HG03108 (cell line): ENCODE measurements around the gene LAMA2.

ENCODE experiments used
- ATAC-seq: cut with Tn5 transposase; IDR thresholded peaks from one replicate; pipeline ENCODE4 v1.9.1; 2021; ENCODE audit warnings: moderate library complexity; ENCODE audit not compliant: unreplicated experiment

Gene LAMA2

DNA sequence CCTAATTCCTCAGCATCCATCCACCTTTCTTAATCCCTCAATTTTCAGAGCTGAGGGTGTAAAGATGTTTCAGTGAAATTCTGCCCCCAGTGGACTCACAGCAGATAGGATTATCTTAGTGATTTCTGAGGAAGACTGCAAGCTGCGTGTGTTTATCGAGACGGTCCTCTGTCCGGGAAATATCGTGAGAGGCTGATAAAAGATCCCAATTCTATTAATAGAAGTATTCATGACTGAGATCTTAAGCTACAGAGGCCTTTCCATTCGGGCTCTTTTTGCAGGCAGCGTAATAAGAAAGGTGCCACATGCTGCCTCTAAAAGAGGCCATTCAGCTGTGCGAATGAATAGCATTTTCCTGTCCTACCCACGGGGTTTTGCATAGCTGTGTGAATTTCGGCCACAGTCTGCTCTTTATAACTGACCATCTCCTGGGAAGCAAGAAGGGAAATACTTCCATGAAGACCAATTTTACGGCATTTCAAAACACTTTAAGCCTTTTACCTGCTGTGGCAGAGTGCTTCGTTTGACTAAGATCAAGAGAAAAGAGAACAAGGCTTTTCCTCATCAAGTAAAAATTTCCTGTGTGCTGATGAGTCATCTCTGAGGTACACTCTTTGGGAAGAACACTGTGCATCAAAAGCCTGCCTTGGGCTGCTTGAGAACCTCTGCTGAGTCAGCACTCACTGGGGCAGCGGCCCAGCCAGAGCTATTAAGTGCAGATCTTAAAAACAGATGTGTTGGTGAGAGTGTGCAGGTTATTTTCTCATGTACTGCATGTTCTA lies 618.2 kb downstream of the LAMA2 start:
- no peak for ATAC-seq

DNA sequence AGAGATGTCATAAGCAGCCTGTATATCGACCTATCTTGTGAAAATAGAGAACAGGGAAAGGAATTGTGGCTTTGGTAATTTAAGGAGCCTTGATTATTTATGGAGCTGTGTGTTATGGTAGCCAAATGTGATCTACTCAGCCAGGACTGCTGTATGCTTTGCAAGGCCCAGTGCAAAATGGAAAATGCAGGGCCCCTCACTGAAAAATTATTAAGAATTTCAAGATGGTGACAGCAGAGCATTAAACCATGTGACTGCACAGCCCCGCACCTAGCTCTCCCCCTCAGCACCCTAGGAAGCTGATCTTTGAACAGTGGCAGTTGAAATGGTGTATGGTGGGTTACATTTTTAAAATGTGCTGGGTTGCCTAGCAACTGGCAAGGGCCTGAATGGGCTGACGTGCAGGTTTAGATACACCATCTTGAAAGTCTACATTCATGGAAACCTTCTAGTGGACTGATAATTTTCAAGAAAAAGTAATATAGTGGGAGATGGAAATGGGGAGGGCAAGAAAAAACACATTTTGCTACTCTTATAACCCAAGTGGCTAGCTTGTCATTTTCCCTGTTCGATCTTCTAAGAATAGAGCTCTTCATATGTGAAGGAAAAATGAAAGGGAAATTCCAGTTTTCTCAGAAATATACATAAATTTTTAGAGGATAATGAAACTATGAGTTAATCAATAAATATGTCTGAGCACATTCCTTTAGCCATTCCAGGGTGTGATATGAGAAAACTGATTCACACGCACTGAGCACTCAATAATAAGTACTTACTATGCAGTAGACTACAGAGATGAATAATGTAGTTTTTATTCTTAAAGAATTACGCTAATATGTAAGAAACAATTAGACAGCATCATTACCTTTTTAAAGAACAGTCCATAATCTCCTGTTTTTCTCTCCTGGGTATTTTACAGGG lies 619.1 kb downstream of the LAMA2 start:
- no peak for ATAC-seq

DNA sequence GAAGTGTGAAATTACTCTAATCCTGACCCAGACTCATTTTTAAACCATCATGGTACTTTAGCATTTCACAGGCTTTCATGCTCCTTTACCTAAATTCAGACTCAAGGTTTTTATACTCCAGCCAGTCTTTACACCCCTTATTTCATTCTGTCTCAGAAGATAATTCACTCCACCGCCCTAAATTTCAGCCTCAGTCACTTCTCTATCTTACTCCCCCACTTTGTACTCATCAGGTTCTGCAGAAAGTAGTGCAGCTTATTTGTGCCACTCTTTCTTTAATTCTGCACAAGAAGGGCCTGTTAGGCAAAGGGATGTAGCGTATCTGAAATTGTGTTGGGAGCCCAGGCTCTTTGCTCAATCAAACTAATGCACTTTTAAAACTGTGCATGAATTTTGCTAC lies 621.5 kb downstream of the LAMA2 start:
- ATAC-seq, result no peak

DNA sequence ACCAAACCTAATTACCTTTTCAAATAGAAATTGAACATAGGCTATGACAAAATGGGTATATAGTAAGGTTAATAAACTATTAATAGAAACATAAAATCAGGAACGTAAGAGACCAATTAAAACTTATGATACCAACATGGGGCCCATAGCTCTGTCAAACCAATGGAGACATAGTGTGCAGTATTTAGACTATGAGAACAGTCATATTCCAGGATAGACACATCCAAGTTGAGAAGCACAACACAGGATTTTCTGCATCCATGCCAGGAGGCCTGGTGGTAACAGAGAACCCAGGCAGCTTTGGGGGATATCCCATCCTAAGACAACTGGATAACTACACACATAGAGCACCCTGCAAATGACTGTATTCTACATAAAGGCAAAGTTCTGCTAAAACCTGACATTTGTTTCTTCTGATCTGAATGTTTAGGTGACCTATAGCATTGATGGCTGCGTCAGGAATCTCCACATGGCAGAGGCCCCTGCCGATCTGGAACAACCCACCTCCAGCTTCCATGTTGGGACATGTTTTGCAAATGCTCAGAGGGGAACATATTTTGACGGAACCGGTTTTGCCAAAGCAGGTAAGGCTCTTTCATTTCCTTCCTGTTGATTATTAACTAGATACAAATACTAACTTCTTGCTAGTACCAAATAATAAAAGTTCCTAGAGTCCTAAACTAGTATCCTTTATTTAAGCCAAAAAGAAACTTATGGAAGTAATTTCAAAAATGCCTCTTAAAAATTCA lies 624.3 kb downstream of the LAMA2 start:
- ATAC-seq, result no peak

DNA sequence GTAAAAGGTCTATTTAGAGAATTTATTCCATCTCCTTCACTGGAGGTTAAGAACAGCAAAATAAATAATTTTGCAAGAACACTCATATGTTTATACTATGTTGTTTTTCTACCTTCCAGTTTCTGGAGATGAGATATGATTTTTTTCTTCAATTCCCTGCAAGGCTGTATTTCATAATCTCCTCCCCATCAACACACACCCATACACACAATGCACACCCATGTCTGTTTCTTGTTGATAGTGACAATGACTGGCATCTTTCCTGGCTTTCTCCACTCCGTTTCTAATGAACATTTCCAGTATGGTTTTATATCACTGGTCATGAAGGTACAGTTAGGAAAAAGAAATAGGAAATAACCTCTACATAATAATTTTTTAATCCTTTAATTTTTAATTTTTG lies 624.9 kb downstream of the LAMA2 start:
- ATAC-seq, result no peak

DNA sequence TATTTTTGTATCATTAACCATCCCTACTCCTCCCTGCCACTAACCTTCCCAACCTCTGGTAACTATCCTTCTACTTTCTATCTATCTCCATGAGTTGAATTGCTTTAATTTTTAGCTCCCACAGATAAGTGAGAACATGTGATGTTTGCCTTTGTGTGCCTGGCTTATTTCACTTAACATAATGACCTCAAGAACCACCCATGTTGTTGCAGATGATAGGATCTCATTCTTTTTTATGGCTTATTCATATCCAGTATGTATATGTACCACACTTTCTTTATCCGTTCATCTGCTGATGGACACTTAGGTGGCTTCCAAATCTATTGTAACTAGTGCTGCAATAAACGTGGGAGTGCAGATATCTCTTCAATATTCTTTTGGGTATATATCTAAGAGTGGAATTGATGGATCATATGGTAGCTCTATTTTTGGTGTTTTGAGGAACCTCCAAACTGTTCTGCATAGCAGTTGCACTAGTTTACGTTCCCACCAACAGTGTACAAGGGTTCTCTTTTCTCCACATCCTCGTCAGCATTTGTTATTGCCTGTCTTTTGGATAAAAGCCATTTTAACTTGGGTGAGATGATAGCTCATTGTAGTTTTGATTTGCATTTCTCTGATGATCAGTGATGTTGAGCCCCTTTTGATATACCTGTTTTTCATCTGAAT lies 625.7 kb downstream of the LAMA2 start:
- no peak for ATAC-seq

DNA sequence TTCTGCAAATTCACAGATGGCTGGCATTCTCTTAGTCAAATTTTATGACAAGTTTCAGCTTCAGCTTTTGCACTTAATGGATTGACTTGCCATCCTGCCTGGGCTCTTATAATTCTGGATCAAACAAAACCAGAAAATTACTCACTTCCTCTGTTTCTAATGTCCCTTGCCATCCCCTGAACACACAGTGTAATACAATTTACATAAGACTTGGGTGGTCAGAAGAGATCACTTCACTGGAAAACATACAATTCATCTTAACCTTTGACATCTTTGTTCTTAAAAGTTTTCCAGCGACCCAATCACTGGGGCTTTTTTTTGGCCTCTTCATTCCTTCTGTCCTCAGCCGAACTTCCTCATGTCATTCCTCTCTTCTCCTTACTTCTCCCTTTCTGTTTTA lies 628.0 kb downstream of the LAMA2 start:
- no peak for ATAC-seq

GRCh38 chr6:129513471-129513870 lies 630.5 kb downstream of the LAMA2 start:
- no peak for ATAC-seq

DNA sequence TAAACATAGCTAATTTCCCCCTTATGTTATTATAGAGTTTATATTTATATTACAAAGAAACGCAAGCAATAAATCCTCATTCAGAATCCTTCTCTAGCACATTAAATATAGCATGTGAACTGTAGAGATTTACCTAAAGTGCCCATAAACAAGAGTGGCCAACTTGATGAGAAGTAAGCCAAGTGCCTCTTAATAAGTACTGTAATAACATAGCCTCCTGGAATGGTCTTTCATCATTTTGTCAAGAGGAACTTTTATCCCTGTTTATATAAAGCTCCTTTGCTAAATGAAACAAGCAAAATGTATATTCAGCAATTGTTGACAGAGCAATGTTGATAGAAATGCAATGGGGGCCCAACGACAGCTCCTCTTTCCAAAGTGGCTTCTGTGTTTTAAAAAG lies 632.1 kb downstream of the LAMA2 start:
- ATAC-seq, result no peak

- no peak for ATAC-seq
Measured at GRCh38 chr6:129516005-129516404, 633.1 kb downstream of the LAMA2 start.

GRCh38 chr6:129516787-129517186 lies 633.8 kb downstream of the LAMA2 start:
- no peak for ATAC-seq

GRCh38 chr6:129517288-129517687 lies 634.4 kb downstream of the LAMA2 start:
- ATAC-seq, result no peak

- ATAC-seq, result no peak
Measured at GRCh38 chr6:129519750-129520149, 636.8 kb downstream of the LAMA2 start.

DNA sequence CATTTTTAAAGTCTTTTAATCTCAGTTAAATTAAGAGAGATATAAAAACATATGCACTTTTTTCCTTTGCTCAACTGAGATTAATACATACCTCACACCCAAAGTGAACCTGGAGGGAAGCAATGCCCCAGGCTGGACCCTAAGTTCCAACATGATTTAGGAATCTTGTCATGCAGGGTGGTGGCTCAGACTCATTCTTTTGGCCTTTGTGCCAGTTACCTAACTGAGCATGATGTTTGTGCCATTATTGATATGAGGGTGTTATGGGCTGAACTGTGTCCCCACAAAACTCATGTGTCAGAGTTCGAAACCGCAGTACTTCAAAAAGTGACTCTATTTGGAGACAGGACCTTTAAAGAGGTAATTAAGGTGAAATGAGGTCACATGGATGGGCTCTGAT lies 639.0 kb downstream of the LAMA2 start:
- no peak for ATAC-seq

DNA sequence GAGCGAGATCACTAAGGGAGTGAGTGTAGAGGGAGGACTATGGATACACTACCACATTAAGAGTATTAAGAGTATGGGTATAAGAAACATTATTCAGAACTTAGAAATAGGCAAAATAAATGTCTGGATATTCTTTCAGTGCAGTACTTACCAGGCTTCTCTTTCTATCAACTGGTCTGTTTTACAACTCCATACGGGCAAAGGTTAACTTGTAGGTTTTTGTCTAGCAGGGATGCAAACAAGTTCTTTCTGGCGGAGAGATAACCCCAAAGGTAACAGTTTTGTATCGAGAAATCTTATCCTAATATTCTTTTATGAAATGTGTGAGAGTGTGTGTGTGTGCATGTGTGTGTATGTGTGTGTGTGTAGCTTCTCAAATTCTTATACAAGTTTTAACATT lies 640.9 kb downstream of the LAMA2 start:
- ATAC-seq, result no peak

DNA sequence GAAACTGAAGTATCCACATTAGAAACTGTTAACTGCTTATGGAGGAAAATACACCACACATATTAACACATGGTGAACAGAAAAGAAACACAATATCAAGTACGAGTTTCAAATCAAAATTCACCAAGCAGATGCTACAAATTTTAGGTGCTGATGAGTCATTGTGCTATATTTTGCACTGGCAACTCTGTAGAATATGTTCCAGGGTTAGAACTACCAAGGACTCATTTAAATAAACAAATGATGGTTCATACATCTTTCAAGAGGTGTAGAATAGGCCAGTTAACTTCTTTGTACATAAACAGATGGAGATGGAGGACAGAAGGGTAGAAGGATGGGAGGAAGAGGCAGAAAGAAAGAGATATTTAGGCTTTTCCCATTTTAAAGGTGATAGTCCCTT lies 642.1 kb downstream of the LAMA2 start:
- no peak for ATAC-seq

DNA sequence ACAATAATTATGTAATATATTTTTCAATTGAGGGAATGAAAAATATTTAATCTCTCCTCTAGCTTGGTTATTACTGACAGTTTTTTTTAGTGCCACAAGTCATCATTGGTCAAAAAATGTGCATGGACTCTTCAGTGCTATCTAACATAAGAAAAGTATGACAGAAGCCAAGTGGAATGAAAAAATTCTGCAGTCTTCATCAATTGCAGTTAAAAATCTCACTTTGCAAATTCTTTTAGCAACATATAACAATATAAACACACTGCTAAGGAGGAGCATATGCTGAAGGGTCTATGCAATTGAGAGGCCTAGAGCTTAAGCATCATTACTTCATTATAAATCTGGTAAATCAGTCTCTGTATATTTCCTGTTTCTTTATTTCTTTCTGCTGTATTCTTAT lies 652.0 kb downstream of the LAMA2 start:
- no peak for ATAC-seq

DNA sequence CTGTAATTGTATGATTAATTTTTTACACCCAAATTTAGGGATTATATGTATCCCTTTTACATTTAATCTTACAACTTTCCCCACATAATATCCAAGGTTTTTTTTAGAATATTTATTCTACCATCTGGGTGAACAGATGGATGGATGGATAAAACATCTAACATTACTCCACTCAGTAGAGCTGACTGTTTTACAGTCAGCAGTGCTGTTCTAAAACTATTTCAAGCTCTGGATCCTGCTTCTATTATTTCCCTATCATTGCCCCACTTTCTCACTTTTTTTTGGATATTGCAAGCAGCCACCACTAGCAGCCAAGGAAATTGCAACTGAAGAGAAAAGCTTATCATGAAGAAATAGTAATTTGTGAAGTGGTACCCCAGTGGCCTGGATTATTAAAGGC lies 653.3 kb downstream of the LAMA2 start:
- ATAC-seq, result no peak

GRCh38 chr6:129539032-129539431 lies 656.1 kb downstream of the LAMA2 start:
- no peak for ATAC-seq

DNA sequence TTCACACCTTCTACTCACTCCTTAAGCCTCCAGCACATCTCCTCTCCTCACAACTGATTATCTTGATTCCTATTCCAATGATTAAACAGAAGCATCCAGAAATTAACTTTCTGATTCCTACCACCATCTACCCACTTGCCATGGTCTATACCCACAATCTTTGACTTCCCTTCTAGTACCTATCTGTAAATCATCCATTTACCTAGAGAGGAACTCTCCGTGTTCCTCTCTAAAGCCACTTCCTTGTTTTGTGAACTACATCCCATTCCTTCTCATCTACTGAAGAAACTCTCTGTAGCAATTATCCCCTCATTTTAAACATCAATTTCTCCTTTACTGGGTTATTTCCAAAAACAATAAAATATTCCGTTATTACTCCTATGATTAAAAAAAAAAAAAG lies 659.8 kb downstream of the LAMA2 start:
- ATAC-seq, result no peak

GRCh38 chr6:129543981-129544380 lies 661.0 kb downstream of the LAMA2 start:
- ATAC-seq, result no peak
